Measurements from ENCODE around the gene AP3D1. TPM values are rescaled to one million over a fixed set of nuclear protein-coding genes. Genes with fewer than 3 reads are reported as not detected.

Gene AP3D1
- total and polyA plus RNA-seq, 2 donors (not counting 3 experiments of a cell fraction or from before 2014, with no cell fraction given), result 130 to 137 TPM

GRCh38 chr19:2180881-2181632 is 29.7 kb upstream of the AP3D1 start:
- Histone ChIP-seq H3K79me2 (ENCODE audit: control insufficient read depth, insufficient read depth, low read length) (peaks cover 79% of the 10 kb centered on the region), H3K27me3 (ENCODE audit: control insufficient read depth in 2 of 2, insufficient read depth in 2 of 2, low read length in 2 of 2) (no peaks in the 10 kb centered on the region), H2AFZ (ENCODE audit: low read depth, low read length) (no peak overlapping the region), H3K4me1 (ENCODE audit: control insufficient read depth, extremely low read depth, insufficient read depth, low read length) (peaks cover 5% of the 10 kb centered on the region), H3K9me1 (replicated peaks; ENCODE audit: control insufficient read depth, extremely low read depth, insufficient read depth, low read length) (no peaks in the 10 kb centered on the region), H3K9me3 (replicated peaks; ENCODE audit: control insufficient read depth, insufficient read depth, low read length) (no peaks in the 10 kb centered on the region), H3K27ac (ENCODE audit: insufficient read depth, low read depth, low read length) (no peak overlapping the region), H3K9ac (replicated peaks; ENCODE audit: extremely low read depth, insufficient read depth, low read length) (no peak overlapping the region), H3K36me3 (ENCODE audit: control insufficient read depth in 2 of 2, extremely low read depth in 1 of 2, insufficient read depth in 2 of 2, low read length in 2 of 2) (peaks cover 2 to 20% of the 10 kb centered on the region in 2 experiments), H3K4me3 (replicated peaks in 1 of 3; ENCODE audit: insufficient read depth in 1 of 3, low read depth in 1 of 3, low read length in 3 of 3) (no peak overlapping the region), H4K20me1 (replicated peaks; ENCODE audit: control insufficient read depth, extremely low read depth, insufficient read depth, low read length) (no peaks in the 10 kb centered on the region), H3K4me2 (ENCODE audit: insufficient read depth, low read length) (no peak overlapping the region)
- DNase-seq (ENCODE audit: low read depth, low spot score) (no peak), FAIRE-seq (no peak)
- ChIA-PET CTCF (interaction anchor here (1.3 to 1.4 kb wide), 2 partner anchors 23 to 25 kb away, joined by 3 to 8 read pairs; no protein-coding TSS in a partner anchor), POLR2A (no interaction called here)
- TF ChIP-seq POLR2AphosphoS5 (IDR thresholded peaks at IDR 0.05; ENCODE audit: insufficient read depth, low read depth, low read length) (no peak), CTCF (IDR thresholded peaks at IDR 0.05; ENCODE audit: extremely low read depth in 1 of 2, insufficient read depth in 1 of 2, low read depth in 1 of 2, low read length in 2 of 2) (no peak), MAX (IDR thresholded peaks at IDR 0.05; ENCODE audit: insufficient read depth, insufficient read length) (no peak), MYC (IDR thresholded peaks at IDR 0.05; ENCODE audit: low read depth, low read length) (no peak), JUN (IDR thresholded peaks at IDR 0.05; ENCODE audit: borderline replicate concordance, insufficient read depth, insufficient read length, low read depth) (no peak), GATA2 (IDR thresholded peaks at IDR 0.05; ENCODE audit: insufficient read depth, insufficient read length, low read depth, low read length) (no peak), POLR2A (IDR thresholded peaks at IDR 0.05; ENCODE audit: low read depth, low read length) (no peak), EZH2 (IDR thresholded peaks at IDR 0.05; ENCODE audit: borderline replicate concordance, low read depth, low read length, severe bottlenecking) (no peak), FOS (IDR thresholded peaks at IDR 0.05; ENCODE audit: borderline replicate concordance, insufficient read depth, low read length) (no peak)
- dilution Hi-C loops (cut with MboI; ENCODE audit: extremely low pct_ligation_motif_present, low sequenced_read_pairs), result no loop called here
- no TSS peak for BruUV-seq (replicated peaks)
- intact Hi-C loops (cut with micrococcal nuclease), result no loop called here

Data from endothelial cell of umbilical vein (primary cell).